HepG2 (cell line): ENCODE data around the gene MTMR10. TPM values are rescaled to one million over a fixed set of nuclear protein-coding genes. Genes with fewer than 3 reads are reported as not detected.

ENCODE experiments used
- ATAC-seq: fragments of 200-7000 bp; cut with Tn5 transposase; 3 replicates; pipeline ENCODE4 v1.9.1; 2020; ENCODE audit warnings: mild to moderate bottlenecking, moderate library complexity
- BruUV-seq: library from RNA; stranded (reverse); fragments of 400-500 nt; replicated peaks from 2 replicates; lab custom pipeline; 2021; lab: Mats Ljungman, UMichigan
- CTCF ChIA-PET: fragments of 300-600 bp; formaldehyde crosslinking; extraction: SDS; loops from one replicate; lab custom pipeline; 2021; ENCODE audit warnings: low total read pairs, inconsistent platforms, low intra/inter-chr PET ratio; lab: Yijun Ruan, JAX
- POLR2A ChIA-PET: fragments of 350-600 bp; sonication (Branson Sonifier 250); formaldehyde crosslinking; loops from one replicate; lab custom pipeline; 2020; ENCODE audit warnings: antibody characterized with exemption, inconsistent platforms; lab: Yijun Ruan, JAX
- DNase-seq: peaks from one replicate; pipeline ENCODE4 v3.0.0-alpha.2; 2015; ENCODE audit warnings: low spot score
- FAIRE-seq: peaks from 3 replicates; lab custom pipeline; 2011; peaks lifted over from hg19 to GRCh38; lab: Jason Lieb, UNC
- H2AFZ ChIP-seq: one replicate; pipeline ENCODE4 v1.6.1; 2011; ENCODE audit warnings: low read length, inconsistent platforms
- H3K27ac ChIP-seq: fragments of 300-600 bp; 3 replicates; pipeline ENCODE4 v1.8.0; 2011; ENCODE audit warnings: mixed run types, mild to moderate bottlenecking, mixed read lengths, low read length, inconsistent platforms; ENCODE audit not compliant: insufficient read depth; ENCODE audit errors: extremely low read length
- H3K27me3 ChIP-seq, 2 experiments: fragments of 200-600 bp in 1 of 2; 2 replicates in 1 of 2; 3 replicates in 1 of 2; pipeline versions ENCODE4 v1.6.0 to v1.8.0; 2011; ENCODE audit warnings: low read length in 2 of 2, mild to moderate bottlenecking in 2 of 2, moderate library complexity in 2 of 2, inconsistent platforms in 1 of 2; ENCODE audit not compliant: insufficient read depth in 2 of 2, control insufficient read depth in 1 of 2
- H3K36me3 ChIP-seq, 2 experiments: fragments of 200-600 bp in 1 of 2; replicated peaks in 1 of 2; 2 replicates in 1 of 2; 3 replicates in 1 of 2; pipeline versions ENCODE4 v1.5.1 to v1.8.0; 2011; ENCODE audit warnings: low read length in 2 of 2, inconsistent platforms in 1 of 2; ENCODE audit not compliant: insufficient read depth in 2 of 2, control insufficient read depth in 1 of 2
- H3K4me1 ChIP-seq: 2 replicates; pipeline ENCODE4 v1.5.1; 2012; ENCODE audit warnings: low read length, inconsistent platforms; ENCODE audit not compliant: insufficient read depth
- H3K4me2 ChIP-seq: 2 replicates; pipeline ENCODE4 v1.6.0; 2011; ENCODE audit warnings: low read depth, low read length, inconsistent platforms
- H3K4me3 ChIP-seq, 3 experiments: fragments of 200-600 bp in 1 of 3; sonication (generic), shearing (Covaris generic) in 1 of 3; replicated peaks in 1 of 3; 2 replicates each; pipeline ENCODE4 v1.5.1; 2011 to 2016; ENCODE audit warnings: low read length in 3 of 3, inconsistent platforms in 2 of 3, low read depth in 2 of 3, mild to moderate bottlenecking in 2 of 3, control low read depth in 1 of 3, mixed read lengths in 1 of 3; ENCODE audit not compliant: insufficient read depth in 1 of 3
- H3K79me2 ChIP-seq: one replicate; pipeline ENCODE4 v1.6.1; 2011; ENCODE audit warnings: low read length, inconsistent platforms; ENCODE audit not compliant: insufficient read depth
- H3K9ac ChIP-seq: 2 replicates; pipeline ENCODE4 v1.6.0; 2011; ENCODE audit warnings: mild to moderate bottlenecking, low read depth, low read length, inconsistent platforms; ENCODE audit not compliant: insufficient read depth
- H3K9me3 ChIP-seq: 2 replicates; pipeline ENCODE4 v1.5.1; 2012; ENCODE audit warnings: mild to moderate bottlenecking, low read length
- H4K20me1 ChIP-seq: 2 replicates; pipeline ENCODE4 v1.6.0; 2011; ENCODE audit warnings: inconsistent platforms, mild to moderate bottlenecking, low read length, moderate library complexity; ENCODE audit not compliant: insufficient read depth
- ARHGAP35 ChIP-seq: sonication (generic); formaldehyde crosslinking; IDR thresholded peaks from 2 replicates; pipeline ENCODE4 v1.9.0; 2022; ENCODE audit warnings: mild to moderate bottlenecking, inconsistent platforms, moderate library complexity, missing genetic modification reagents, borderline replicate concordance
- CERS6 ChIP-seq: sonication (generic); formaldehyde crosslinking; IDR thresholded peaks from 2 replicates; pipeline ENCODE4 v1.5.0; 2020; ENCODE audit warnings: missing genetic modification reagents
- HNF4A ChIP-seq: sonication (generic); formaldehyde crosslinking; IDR thresholded peaks from 2 replicates; pipeline ENCODE4 v1.4.0; 2020; ENCODE audit warnings: missing genetic modification reagents
- JDP2 ChIP-seq: sonication (generic); formaldehyde crosslinking; IDR thresholded peaks from 2 replicates; pipeline ENCODE4 v1.8.1; 2022; ENCODE audit warnings: missing genetic modification reagents, borderline replicate concordance
- MBNL3 ChIP-seq: fragments of 250-450 bp; sonication (Bioruptor Pico); conservative IDR thresholded peaks from 2 replicates; pipeline ENCODE4 v1.8.0; 2022; ENCODE audit warnings: mild to moderate bottlenecking, inconsistent platforms
- PBX3 ChIP-seq: sonication (generic); formaldehyde crosslinking; IDR thresholded peaks from 2 replicates; pipeline ENCODE4 v1.8.1; 2023; ENCODE audit warnings: missing genetic modification reagents, inconsistent platforms, borderline replicate concordance
- RBM39 ChIP-seq: fragments of 200-400 bp; formaldehyde crosslinking; IDR thresholded peaks from one replicate; pipeline ENCODE4 v1.6.1; 2018; ENCODE audit warnings: antibody characterized with exemption, mild to moderate bottlenecking, low read depth, low read length; ENCODE audit not compliant: poor library complexity, severe bottlenecking
- SMYD3 ChIP-seq: sonication (generic); formaldehyde crosslinking; IDR thresholded peaks from 2 replicates; pipeline ENCODE4 v1.8.1; 2023; ENCODE audit warnings: mild to moderate bottlenecking, missing genetic modification reagents
- ZFP36L1 ChIP-seq: sonication (generic); formaldehyde crosslinking; IDR thresholded peaks from 2 replicates; pipeline ENCODE4 v1.8.0; 2022; ENCODE audit warnings: mild to moderate bottlenecking, missing genetic modification reagents, moderate library complexity
- ZKSCAN5 ChIP-seq: sonication (generic); formaldehyde crosslinking; IDR thresholded peaks from 2 replicates; pipeline ENCODE4 v1.5.1; 2020; ENCODE audit warnings: mild to moderate bottlenecking, missing genetic modification reagents
- ZNF12 ChIP-seq: sonication (generic); formaldehyde crosslinking; IDR thresholded peaks from 2 replicates; pipeline ENCODE4 v1.5.0; 2020; ENCODE audit warnings: missing genetic modification reagents
- ZNF275 ChIP-seq: sonication (generic); formaldehyde crosslinking; IDR thresholded peaks from 2 replicates; pipeline ENCODE4 v1.8.0; 2022; ENCODE audit warnings: missing genetic modification reagents, mild to moderate bottlenecking, inconsistent platforms, borderline replicate concordance
- ZNF292 ChIP-seq: sonication (generic); formaldehyde crosslinking; IDR thresholded peaks from 2 replicates; pipeline ENCODE4 v1.8.1; 2022; ENCODE audit warnings: mild to moderate bottlenecking, low read depth, missing genetic modification reagents, borderline replicate concordance
- ZNF788 ChIP-seq: sonication (generic); formaldehyde crosslinking; IDR thresholded peaks from 2 replicates; pipeline ENCODE4 v1.5.0; 2020; ENCODE audit warnings: mild to moderate bottlenecking, missing genetic modification reagents, borderline replicate concordance
- ZNF839 ChIP-seq: sonication (generic); formaldehyde crosslinking; IDR thresholded peaks from 2 replicates; pipeline ENCODE4 v1.4.0; 2020; ENCODE audit warnings: missing genetic modification reagents, mild to moderate bottlenecking, borderline replicate concordance
- WGBS: methylation state at CpG from one replicate; pipeline ENCODE4 v1.1.6; 2017; ENCODE audit warnings: low lambda C conversion rate; 5-methylcytosine and 5-hydroxymethylcytosine counted together
- in situ Hi-C: cut with HindIII; loops from 2 replicates; pipeline ENCODE4 v1.10.0; 2017; ENCODE audit warnings: low pct_unique_long_range_greater_than_20kb; ENCODE audit not compliant: extremely low pct_ligation_motif_present
- intact Hi-C: fragments of 100-400 bp; cut with micrococcal nuclease; formaldehyde crosslinking; loops from one replicate; pipeline ENCODE4 v1.10.0; 2022; ENCODE audit not compliant: unreplicated experiment
- polyA plus RNA-seq, 8 experiments: library from polyadenylated mRNA; depleted of rRNA in 3 of 8; stranded (reverse) in 7 of 8; unstranded in 1 of 8; fragments of >200 nt; fragmentation: Illumina TruSeq in 4 of 8; extraction: Trizol in 4 of 8; gene quantifications; 2 replicates each; pipeline versions ENCODE4 v1.2.1 to v1.2.3, GENCODE V29; 2011 to 2016; ENCODE audit warnings: low read depth in 4 of 8, missing spikeins in 1 of 8, mixed read lengths in 1 of 8; ENCODE audit not compliant: insufficient read depth in 1 of 8
- total RNA-seq, 5 experiments: library from RNA; depleted of rRNA; stranded (reverse); fragments of >200 nt; fragmentation: Illumina TruSeq; extraction: Trizol; gene quantifications; 2 replicates each; pipeline ENCODE4 v1.2.3, GENCODE V29; 2016; ENCODE audit warnings: low read depth in 1 of 5

The MTMR10 gene
- total and polyA plus RNA-seq, 2 of the 13 experiments (the other 11 are each of a cell fraction or from before 2014, with no cell fraction given): 10.2 to 17.4 TPM

DNA sequence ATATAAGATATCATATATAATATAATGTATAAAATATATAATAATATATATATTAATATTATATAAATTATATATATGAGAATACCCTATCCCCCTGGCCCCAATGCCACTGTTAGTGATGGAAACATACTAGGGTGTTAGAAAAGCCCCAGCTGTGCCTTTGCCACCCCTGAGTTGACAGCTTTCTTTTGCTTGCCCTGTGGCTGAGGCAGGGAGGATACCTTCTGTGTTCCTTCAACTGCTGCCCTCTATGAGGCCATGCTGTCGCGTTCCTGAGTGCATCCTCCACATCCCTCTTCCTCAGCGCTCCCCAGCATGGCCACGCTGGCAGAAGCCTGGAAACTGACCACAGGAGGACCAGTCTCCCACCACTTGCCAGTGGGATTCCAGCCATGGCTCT lies 61.4 kb downstream of the MTMR10 start:
- no peak for DNase-seq
- Histone ChIP-seq H3K27me3 (no peaks in the 10 kb centered on the region), H2AFZ (no peak overlapping the region), H3K9me3 (no peaks in the 10 kb centered on the region), H3K79me2 (no peaks in the 10 kb centered on the region), H3K9ac (no peak overlapping the region), H3K4me3 (no peak overlapping the region), H3K36me3 (peaks cover 15 to 45% of the 10 kb centered on the region in 2 experiments), H3K4me1 (no peaks in the 10 kb centered on the region), H3K4me2 (no peak overlapping the region), H4K20me1 (no peaks in the 10 kb centered on the region), H3K27ac (no peak overlapping the region)
- ChIA-PET CTCF (no interaction called here), POLR2A (no interaction called here)
- no TSS peak for BruUV-seq
- FAIRE-seq: no peak
- WGBS: 100% methylated on average over 4 of the region's 4 CpGs
- intact Hi-C loops: no loop called here
- ATAC-seq: no peak
- in situ Hi-C loops: no loop called here
- no peak for TF ChIP-seq JDP2 (CRISPR knock-in tag)
- TF ChIP-seq ZNF788 (CRISPR knock-in tag): no peak
- no peak for TF ChIP-seq PBX3 (CRISPR knock-in tag)
- no peak for TF ChIP-seq ARHGAP35
- TF ChIP-seq ZNF275: no peak
- TF ChIP-seq MBNL3 (CRISPR knock-in tag): no peak
- TF ChIP-seq ZFP36L1 (CRISPR knock-in tag): no peak
- TF ChIP-seq ZNF292: no peak
- no peak for TF ChIP-seq RBM39
- no peak for TF ChIP-seq SMYD3 (CRISPR knock-in tag)
- no peak for TF ChIP-seq ZNF12 (CRISPR knock-in tag)
- TF ChIP-seq HNF4A: no peak
- no peak for TF ChIP-seq ZNF839 (CRISPR knock-in tag)
- TF ChIP-seq ZKSCAN5: no peak
- no peak for TF ChIP-seq CERS6 (CRISPR knock-in tag)
